ENCODE results near the gene COL21A1.

The COL21A1 gene

DNA sequence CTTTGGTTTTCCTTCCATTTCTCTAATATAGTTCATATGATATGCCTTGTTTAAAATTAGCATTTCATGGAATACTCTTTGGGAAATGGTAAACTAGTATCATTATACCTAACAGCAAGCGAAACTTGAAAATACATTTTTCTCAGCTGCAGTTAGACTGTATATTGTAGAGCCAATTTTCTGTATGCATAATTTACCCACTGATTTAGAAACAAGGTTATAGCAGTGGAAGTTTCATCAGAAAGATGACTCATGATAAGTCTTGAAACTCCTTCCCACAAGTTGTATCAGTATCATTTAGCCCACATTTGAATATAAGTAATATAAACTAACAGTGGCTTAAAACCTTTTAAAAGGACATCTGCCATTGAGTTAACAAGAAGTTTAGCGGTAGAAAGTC lies 207.2 kb downstream of the COL21A1 start:
- in situ Hi-C loops (cut with HindIII; ENCODE audit: low sequenced_read_pairs) = no loop called here

DNA sequence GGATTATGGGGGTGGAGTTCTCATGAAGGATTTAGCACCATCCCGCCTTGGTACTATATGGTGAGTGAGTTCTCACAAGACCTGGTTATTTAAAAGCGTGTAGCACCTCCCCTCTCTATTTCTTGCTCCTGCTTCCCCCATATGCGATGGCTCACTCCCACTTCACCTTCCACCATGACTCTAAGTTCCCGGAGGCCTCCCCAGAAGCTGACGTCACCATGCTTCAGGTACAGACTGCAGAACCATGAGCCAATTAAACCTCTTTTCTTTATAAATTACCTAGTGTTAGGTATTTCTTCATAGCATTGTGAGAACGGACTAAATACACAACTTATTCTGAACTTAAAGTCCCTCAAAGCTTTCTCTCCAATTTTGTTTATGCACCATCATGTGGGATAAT lies 208.6 kb downstream of the COL21A1 start:
- TF ChIP-seq, protein P1, sequence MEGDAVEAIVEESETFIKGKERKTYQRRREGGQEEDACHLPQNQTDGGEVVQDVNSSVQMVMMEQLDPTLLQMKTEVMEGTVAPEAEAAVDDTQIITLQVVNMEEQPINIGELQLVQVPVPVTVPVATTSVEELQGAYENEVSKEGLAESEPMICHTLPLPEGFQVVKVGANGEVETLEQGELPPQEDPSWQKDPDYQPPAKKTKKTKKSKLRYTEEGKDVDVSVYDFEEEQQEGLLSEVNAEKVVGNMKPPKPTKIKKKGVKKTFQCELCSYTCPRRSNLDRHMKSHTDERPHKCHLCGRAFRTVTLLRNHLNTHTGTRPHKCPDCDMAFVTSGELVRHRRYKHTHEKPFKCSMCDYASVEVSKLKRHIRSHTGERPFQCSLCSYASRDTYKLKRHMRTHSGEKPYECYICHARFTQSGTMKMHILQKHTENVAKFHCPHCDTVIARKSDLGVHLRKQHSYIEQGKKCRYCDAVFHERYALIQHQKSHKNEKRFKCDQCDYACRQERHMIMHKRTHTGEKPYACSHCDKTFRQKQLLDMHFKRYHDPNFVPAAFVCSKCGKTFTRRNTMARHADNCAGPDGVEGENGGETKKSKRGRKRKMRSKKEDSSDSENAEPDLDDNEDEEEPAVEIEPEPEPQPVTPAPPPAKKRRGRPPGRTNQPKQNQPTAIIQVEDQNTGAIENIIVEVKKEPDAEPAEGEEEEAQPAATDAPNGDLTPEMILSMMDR (IDR thresholded peaks at IDR 0.05; ENCODE audit: low read depth, low read length, missing control alignments) = no peak
- no peak for DNase-seq (ENCODE audit: low read depth)
- in situ Hi-C loops (cut with HindIII; ENCODE audit: low sequenced_read_pairs) = no loop called here
- no peak overlapping the region for H3K4me3 ChIP-seq (ENCODE audit: low read depth, low read length)

More for the DNA sequence above, 207.2 kb downstream of the COL21A1 start:
- DNase-seq (ENCODE audit: low read depth) = peak; percentile 36
- no peak overlapping the region for H3K4me3 ChIP-seq (ENCODE audit: low read depth, low read length)
- TF ChIP-seq, protein P1 (IDR thresholded peaks at IDR 0.05; ENCODE audit: low read depth, low read length, missing control alignments) = no peak

DNA sequence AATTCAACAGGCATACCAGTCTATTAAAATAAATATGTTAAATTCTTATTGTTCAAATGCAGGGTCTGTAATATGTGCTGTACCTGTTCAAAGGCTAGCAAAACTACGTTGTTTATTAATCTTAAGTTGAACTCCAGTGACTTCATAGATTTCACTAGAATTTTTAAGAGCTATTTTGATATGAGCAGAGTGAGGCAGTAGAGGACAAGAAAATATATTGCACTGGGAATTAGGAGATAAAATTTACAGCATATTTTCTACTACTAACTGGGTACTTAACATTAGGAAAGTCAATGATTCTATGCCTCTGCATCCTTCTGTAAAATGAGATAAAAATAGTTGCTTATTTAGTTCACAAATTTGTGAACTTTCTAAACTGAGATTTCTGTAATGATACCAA lies 209.8 kb downstream of the COL21A1 start:
- TF ChIP-seq, protein P1 (IDR thresholded peaks at IDR 0.05; ENCODE audit: low read depth, low read length, missing control alignments) = no peak
- no peak overlapping the region for H3K4me3 ChIP-seq (ENCODE audit: low read depth, low read length)
- in situ Hi-C loops (cut with HindIII; ENCODE audit: low sequenced_read_pairs) = no loop called here
- no peak for DNase-seq (ENCODE audit: low read depth)

DNA sequence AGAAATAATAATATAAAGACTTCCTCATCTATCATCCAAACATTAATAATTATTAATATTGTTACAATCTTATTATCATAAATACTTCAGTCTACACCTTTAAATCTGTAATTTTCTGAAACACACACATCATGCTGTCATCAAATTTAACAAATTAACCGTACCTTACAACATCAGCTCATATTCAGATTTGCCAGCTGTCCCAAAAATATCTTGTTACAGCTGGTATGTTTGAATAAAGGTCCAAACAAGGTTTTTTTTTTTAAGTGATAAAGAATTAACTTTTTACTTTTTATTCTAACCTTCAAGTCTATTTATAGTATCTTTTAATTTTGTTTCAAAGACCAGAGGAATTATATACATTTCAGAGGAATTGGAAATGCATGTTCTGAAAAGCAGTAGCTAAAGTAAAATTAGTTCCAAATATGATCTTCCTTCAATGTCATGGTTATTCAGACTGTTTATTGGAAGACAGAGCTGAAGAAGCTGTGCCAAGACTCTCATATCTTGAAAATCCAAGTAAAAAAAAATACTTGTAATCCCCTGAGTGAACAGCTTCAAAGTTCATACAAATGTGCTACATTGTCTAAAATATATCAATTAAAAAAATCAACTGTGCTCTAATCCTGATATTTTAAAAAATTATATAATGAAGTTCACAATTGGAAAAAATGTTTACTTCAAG lies 210.3 kb downstream of the COL21A1 start:
- TF ChIP-seq, protein P1 (IDR thresholded peaks at IDR 0.05; ENCODE audit: low read depth, low read length, missing control alignments) = no peak
- no peak overlapping the region for H3K4me3 ChIP-seq (ENCODE audit: low read depth, low read length)
- DNase-seq (ENCODE audit: low read depth) = no peak
- in situ Hi-C loops (cut with HindIII; ENCODE audit: low sequenced_read_pairs) = no loop called here

DNA sequence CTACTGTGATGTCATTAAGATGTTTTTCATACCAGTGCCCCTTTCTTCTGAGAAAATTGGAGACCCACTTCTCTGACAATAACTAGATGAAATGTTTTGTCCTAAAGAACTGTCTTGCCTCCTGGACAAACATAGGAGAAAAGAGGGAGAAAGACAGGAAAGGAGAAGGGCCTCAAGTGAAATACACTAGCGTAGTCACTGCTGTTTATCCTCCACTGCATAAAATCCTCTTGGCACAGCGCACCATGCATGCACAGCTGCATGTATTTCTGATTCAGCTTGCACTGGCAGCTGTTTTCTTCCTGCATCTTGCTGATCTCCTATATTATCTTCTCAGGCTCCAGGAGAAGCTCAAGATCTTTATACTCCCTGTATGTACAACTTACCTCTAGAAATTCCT lies 214.0 kb downstream of the COL21A1 start:
- H3K4me3 ChIP-seq (ENCODE audit: low read depth, low read length) = no peak overlapping the region
- TF ChIP-seq, protein P1 (IDR thresholded peaks at IDR 0.05; ENCODE audit: low read depth, low read length, missing control alignments) = no peak
- DNase-seq (ENCODE audit: low read depth) = no peak
- in situ Hi-C loops (cut with HindIII; ENCODE audit: low sequenced_read_pairs) = no loop called here

DNA sequence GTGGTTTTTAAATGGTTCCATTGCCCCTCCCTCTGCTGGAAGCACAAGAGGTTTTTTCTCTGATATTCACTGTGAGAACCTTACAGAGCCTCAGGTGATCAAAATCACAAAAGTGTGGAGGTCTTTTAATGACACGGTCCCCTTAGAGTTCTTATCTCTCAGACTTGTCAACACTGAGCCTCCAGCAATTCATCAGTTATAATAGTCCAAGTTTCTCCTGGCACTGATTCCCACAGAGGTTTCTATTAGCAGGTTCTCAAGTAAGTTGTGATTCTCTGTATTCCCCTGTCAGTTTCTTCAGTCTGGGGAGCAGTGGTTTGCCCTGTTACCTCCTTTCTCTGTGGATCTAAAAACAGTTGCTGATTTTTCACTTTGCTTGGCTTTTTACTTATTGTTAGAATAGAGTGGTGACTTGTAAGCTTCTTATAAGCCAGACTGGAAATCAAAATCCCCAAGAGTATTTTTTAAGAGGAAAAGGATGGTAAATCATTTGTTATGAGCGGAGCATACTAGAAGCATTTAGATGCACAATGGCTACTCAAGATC lies 214.6 kb downstream of the COL21A1 start:
- TF ChIP-seq, protein P1 (IDR thresholded peaks at IDR 0.05; ENCODE audit: low read depth, low read length, missing control alignments) = no peak
- H3K4me3 ChIP-seq (ENCODE audit: low read depth, low read length) = no peak overlapping the region
- in situ Hi-C loops (cut with HindIII; ENCODE audit: low sequenced_read_pairs) = no loop called here
- no peak for DNase-seq (ENCODE audit: low read depth)

Measured in astrocyte of the cerebellum (primary cell).